H1 (cell line): ENCODE data around the gene TFAP2E. TPM values are rescaled to one million over a fixed set of nuclear protein-coding genes. Genes with fewer than 3 reads are reported as not detected.

Experiments used
- CTCF ChIA-PET: fragments of 300-600 bp; sonication (Branson Sonifier 250); formaldehyde crosslinking; loops from one replicate; lab custom pipeline; 2021; ENCODE audit not compliant: partially characterized antibody; lab: Charles Lee
- POLR2A ChIA-PET: fragments of 300-600 bp; sonication (Branson Sonifier 250); formaldehyde crosslinking; loops from one replicate; lab custom pipeline; 2021; ENCODE audit warnings: inconsistent platforms; ENCODE audit not compliant: partially characterized antibody; lab: Charles Lee
- DNase-seq, 2 experiments: peaks; one replicate each; pipeline versions ENCODE4 v3.0.0 to v3.0.0-alpha.2; 2010 to 2022; ENCODE audit warnings: low spot score in 2 of 2, low read depth in 1 of 2, mixed read lengths in 1 of 2
- FAIRE-seq: peaks from 2 replicates; lab custom pipeline; 2011; peaks lifted over from hg19 to GRCh38; lab: Jason Lieb, UNC
- H2AFZ ChIP-seq: 2 replicates; pipeline ENCODE4 v1.8.1; 2012; ENCODE audit warnings: low read length, inconsistent platforms
- H2AK5ac ChIP-seq: 2 replicates; pipeline ENCODE4 v1.6.1; 2013; ENCODE audit warnings: low read depth, low read length
- H2BK120ac ChIP-seq: replicated peaks from 2 replicates; pipeline ENCODE3; 2013; ENCODE audit warnings: low read depth, low read length, inconsistent platforms
- H2BK12ac ChIP-seq: 2 replicates; pipeline ENCODE4 v1.6.1; 2013; ENCODE audit warnings: low read depth, low read length
- H2BK15ac ChIP-seq: 2 replicates; pipeline ENCODE4 v1.6.1; 2013; ENCODE audit warnings: low read length
- H2BK20ac ChIP-seq: 2 replicates; pipeline ENCODE4 v1.6.1; 2013; ENCODE audit warnings: low read length
- H2BK5ac ChIP-seq: 2 replicates; pipeline ENCODE4 v1.6.1; 2013; ENCODE audit warnings: low read depth, low read length
- H3K14ac ChIP-seq: 2 replicates; pipeline ENCODE4 v1.6.1; 2013; ENCODE audit warnings: inconsistent platforms; ENCODE audit not compliant: insufficient read length
- H3K18ac ChIP-seq: 2 replicates; pipeline ENCODE4 v1.6.1; 2013; ENCODE audit warnings: low read length; ENCODE audit errors: extremely low read depth
- H3K23ac ChIP-seq: 2 replicates; pipeline ENCODE4 v1.6.1; 2013; ENCODE audit warnings: inconsistent platforms; ENCODE audit not compliant: insufficient read length
- H3K23me2 ChIP-seq: 2 replicates; pipeline ENCODE4 v1.6.1; 2013; ENCODE audit warnings: low read depth, low read length
- H3K27ac ChIP-seq: 2 replicates; pipeline ENCODE4 v1.6.1; 2011; ENCODE audit warnings: low read depth, low read length, inconsistent platforms
- H3K27me3 ChIP-seq, 4 experiments: replicated peaks in 1 of 4; 1 replicate in 1 of 4; 2 replicates in 3 of 4; pipeline versions ENCODE4 v1.6.1 to v1.8.1; 2011 to 2013; ENCODE audit warnings: low read length in 3 of 4, mild to moderate bottlenecking in 3 of 4, inconsistent platforms in 2 of 4, mixed read lengths in 2 of 4, moderate library complexity in 1 of 4; ENCODE audit not compliant: control insufficient read depth in 3 of 4, insufficient read depth in 3 of 4; ENCODE audit errors: extremely low read depth in 1 of 4
- H3K36me3 ChIP-seq, 4 experiments: 2 replicates each; pipeline versions ENCODE4 v1.6.1 to v1.8.1; 2011 to 2013; ENCODE audit warnings: mild to moderate bottlenecking in 4 of 4, low read length in 3 of 4, moderate library complexity in 2 of 4, control low read depth in 1 of 4, inconsistent platforms in 1 of 4; ENCODE audit not compliant: insufficient read depth in 4 of 4, control insufficient read depth in 2 of 4
- H3K4ac ChIP-seq: replicated peaks from 2 replicates; pipeline ENCODE3; 2013; ENCODE audit warnings: low read length, low read depth, mixed read lengths, inconsistent platforms; ENCODE audit not compliant: insufficient read length
- H3K4me1 ChIP-seq, 4 experiments: replicated peaks in 1 of 4; 1 replicate in 1 of 4; 2 replicates in 3 of 4; pipeline versions ENCODE4 v1.6.1 to v1.8.1; 2011 to 2013; ENCODE audit warnings: low read length in 3 of 4, inconsistent platforms in 2 of 4, mixed read lengths in 1 of 4; ENCODE audit not compliant: insufficient read depth in 4 of 4, control insufficient read depth in 3 of 4
- H3K4me2 ChIP-seq, 2 experiments: 2 replicates each; pipeline versions ENCODE4 v1.6.1 to v1.8.1; 2011 to 2013; ENCODE audit warnings: low read depth in 2 of 2, low read length in 2 of 2, control low read depth in 1 of 2, inconsistent platforms in 1 of 2, mild to moderate bottlenecking in 1 of 2; ENCODE audit not compliant: insufficient read depth in 1 of 2
- H3K4me3 ChIP-seq, 4 experiments: fragments of 200-600, 300-600 bp in 1 of 4; sonication (generic), shearing (Covaris generic), sonication (Bioruptor Twin) in 1 of 4; 2 replicates each; pipeline versions ENCODE4 v1.5.1 to v1.8.1; 2011 to 2016; ENCODE audit warnings: low read length in 4 of 4, low read depth in 3 of 4, control low read depth in 2 of 4, inconsistent platforms in 2 of 4, mild to moderate bottlenecking in 2 of 4, mixed read lengths in 1 of 4, moderate library complexity in 1 of 4; ENCODE audit not compliant: insufficient read depth in 2 of 4; ENCODE audit errors: extremely low read depth in 1 of 4
- H3K56ac ChIP-seq: replicated peaks from 2 replicates; pipeline ENCODE3; 2013; ENCODE audit warnings: low read depth, mild to moderate bottlenecking, mixed read lengths, low read length, inconsistent platforms; ENCODE audit not compliant: insufficient read length
- H3K79me1 ChIP-seq: 2 replicates; pipeline ENCODE4 v1.6.1; 2013; ENCODE audit warnings: low read depth, low read length, control low read depth
- H3K79me2 ChIP-seq, 2 experiments: 2 replicates each; pipeline versions ENCODE4 v1.6.1 to v1.8.1; 2012 to 2013; ENCODE audit warnings: low read length in 2 of 2, mild to moderate bottlenecking in 2 of 2, inconsistent platforms in 1 of 2; ENCODE audit not compliant: insufficient read depth in 2 of 2, control insufficient read depth in 1 of 2
- H3K9ac ChIP-seq, 4 experiments: replicated peaks in 1 of 4; 1 replicate in 1 of 4; 2 replicates in 3 of 4; pipeline versions ENCODE4 v1.6.1 to v1.8.1; 2011 to 2013; ENCODE audit warnings: low read depth in 3 of 4, low read length in 3 of 4, control low read depth in 2 of 4, mild to moderate bottlenecking in 2 of 4, moderate library complexity in 2 of 4, inconsistent platforms in 1 of 4; ENCODE audit errors: extremely low read depth in 1 of 4
- H3K9me3 ChIP-seq, 2 experiments: 2 replicates each; pipeline versions ENCODE4 v1.6.1 to v1.8.1; 2012 to 2013; ENCODE audit warnings: mild to moderate bottlenecking in 2 of 2, moderate library complexity in 2 of 2, control low read depth in 1 of 2, inconsistent platforms in 1 of 2, low read depth in 1 of 2, low read length in 1 of 2, mixed read lengths in 1 of 2; ENCODE audit not compliant: insufficient read depth in 2 of 2
- H4K20me1 ChIP-seq, 2 experiments: replicated peaks in 1 of 2; 2 replicates each; pipeline versions ENCODE3 to v1.8.1; 2011 to 2013; ENCODE audit warnings: inconsistent platforms in 2 of 2, low read length in 2 of 2, mild to moderate bottlenecking in 1 of 2; ENCODE audit not compliant: insufficient read depth in 2 of 2, control insufficient read depth in 1 of 2
- H4K5ac ChIP-seq: 2 replicates; pipeline ENCODE4 v1.6.1; 2013; ENCODE audit warnings: low read length, low read depth, mixed read lengths, inconsistent platforms; ENCODE audit not compliant: insufficient read length
- H4K8ac ChIP-seq: 2 replicates; pipeline ENCODE4 v1.8.0; 2013; ENCODE audit warnings: mild to moderate bottlenecking, moderate library complexity, low read length, inconsistent platforms; ENCODE audit not compliant: insufficient read depth; ENCODE audit errors: extremely low read depth
- H4K91ac ChIP-seq: replicated peaks from 2 replicates; pipeline ENCODE3; 2013; ENCODE audit warnings: low read length, mixed read lengths, inconsistent platforms; ENCODE audit not compliant: insufficient read length
- CBX5 ChIP-seq: fragments of 300-800, 300-1000 bp; sonication (generic); IDR thresholded peaks from 2 replicates; pipeline ENCODE4 v1.7.1; 2016; ENCODE audit warnings: antibody characterized with exemption, low read length, low read depth
- CBX8 ChIP-seq: fragments of 300-800, 300-1000 bp; sonication (generic); IDR thresholded peaks from 2 replicates; pipeline ENCODE4 v1.7.1; 2016; ENCODE audit warnings: low read depth, low read length, borderline replicate concordance
- KDM5A ChIP-seq: fragments of 200-600 bp; IDR thresholded peaks from 2 replicates; pipeline ENCODE4 v1.7.1; 2012; ENCODE audit warnings: mild to moderate bottlenecking, low read length, inconsistent platforms, mixed read lengths
- NRF1 ChIP-seq: IDR thresholded peaks from 2 replicates; pipeline ENCODE4 v1.6.1; 2011; ENCODE audit warnings: mild to moderate bottlenecking, low read depth, low read length, improper control_type of control experiment
- PHF8 ChIP-seq: fragments of 200-600 bp; sonication (generic); conservative IDR thresholded peaks from 2 replicates; pipeline ENCODE4 v1.7.1; 2012; ENCODE audit warnings: low read depth, mild to moderate bottlenecking, inconsistent platforms, low read length, moderate library complexity
- POLR2A ChIP-seq, 2 experiments: IDR thresholded peaks; 1 replicate in 1 of 2; 2 replicates in 1 of 2; pipeline ENCODE4 v1.6.1; 2011; ENCODE audit warnings: low read depth in 2 of 2, low read length in 2 of 2, mild to moderate bottlenecking in 2 of 2; ENCODE audit errors: control extremely low read depth in 1 of 2
- RBBP5 ChIP-seq: IDR thresholded peaks from 2 replicates; pipeline ENCODE4 v1.7.1; 2012; ENCODE audit warnings: low read depth, mild to moderate bottlenecking, inconsistent platforms, low read length, moderate library complexity, borderline replicate concordance
- SP4 ChIP-seq: IDR thresholded peaks from 2 replicates; pipeline ENCODE4 v1.6.1; 2012; ENCODE audit warnings: low read length, inconsistent platforms
- SUZ12 ChIP-seq: fragments of 200-600 bp; sonication (generic); IDR thresholded peaks from 2 replicates; pipeline ENCODE4 v1.6.1; 2012; ENCODE audit warnings: mild to moderate bottlenecking, inconsistent platforms, low read length, moderate library complexity, mixed read lengths
- TAF7 ChIP-seq: optimal IDR thresholded peaks from 2 replicates; pipeline ENCODE3; 2011; ENCODE audit warnings: low read depth, mild to moderate bottlenecking, inconsistent platforms, low read length, moderate library complexity, borderline replicate concordance
- WGBS, 2 experiments: shearing (Covaris generic) in 1 of 2; methylation state at CpG; one replicate each; pipeline versions ENCODE4 v1.1.6 to v1.1.7; 2013 to 2015; ENCODE audit warnings: low lambda C conversion rate in 2 of 2, mixed read lengths in 2 of 2, inconsistent platforms in 1 of 2, low coverage in 1 of 2, missing lambda C conversion rate in 1 of 2; ENCODE audit not compliant: insufficient replicate concordance in 2 of 2, insufficient coverage in 1 of 2, insufficient read length in 1 of 2; ENCODE audit errors: extremely low coverage in 1 of 2, missing lambda C conversion rate in 1 of 2; 5-methylcytosine and 5-hydroxymethylcytosine counted together
- polyA plus RNA-seq, 7 experiments: library from polyadenylated mRNA; depleted of rRNA in 3 of 7; stranded (reverse) in 5 of 7; unstranded in 2 of 7; fragments of >200 nt in 5 of 7; fragments of 200-250 nt in 2 of 7; gene quantifications; 1 replicate in 5 of 7; 2 replicates in 1 of 7; 4 replicates in 1 of 7; pipeline versions ENCODE4 v1.2.1 to v1.2.3, GENCODE V29; 2011 to 2013; ENCODE audit warnings: missing spikeins in 2 of 7, mixed read lengths in 2 of 7
- total RNA-seq: library from RNA; stranded (reverse); fragmentation: NEBNext Ultra II Directional; extraction: Animal tissue kit (Norgen Biotek cat#: 25700); gene quantifications from 2 replicates; pipeline ENCODE4 v1.2.1, GENCODE V29; 2021
- TF ChIP-seq, protein P1 (sequence below): IDR thresholded peaks from 2 replicates; pipeline ENCODE4 v1.6.1; 2012; ENCODE audit warnings: inconsistent platforms

TFAP2E gene
- total and polyA plus RNA-seq, 2 of the 8 experiments (the other 6 are each of a cell fraction or from before 2014, with no cell fraction given), result 0.24 to 0.50 TPM

DNA sequence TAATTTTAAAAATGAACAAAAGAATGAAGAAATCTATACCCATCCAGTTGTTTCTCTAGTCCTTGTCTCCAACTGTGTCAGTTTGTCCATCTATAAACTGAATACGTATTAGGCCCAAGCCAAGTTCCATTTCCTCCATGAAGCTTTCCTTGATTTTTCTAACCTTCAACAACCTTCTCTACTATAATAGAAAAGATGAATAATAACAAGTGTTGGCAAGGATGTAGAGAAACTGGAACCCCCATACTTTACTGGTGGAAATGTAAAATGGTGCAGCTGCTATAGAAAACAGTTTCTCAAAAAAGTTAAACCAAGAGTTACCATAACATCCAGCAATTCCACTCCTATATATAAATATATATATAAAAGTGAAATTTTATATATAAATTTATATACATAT lies 26.5 kb upstream of the TFAP2E start:
- no peak overlapping the region for H3K4ac ChIP-seq
- no peak overlapping the region for H2BK12ac ChIP-seq
- TF ChIP-seq CBX5 (no peak), NRF1 (no peak), POLR2A (IDR thresholded peaks at IDR 0.05; ENCODE audit: control extremely low read depth in 1 of 2, low read depth in 2 of 2, low read length in 2 of 2) (no peak), SUZ12 (no peak), SP4 (no peak), CBX8 (no peak), PHF8 (no peak), TAF7 (no peak), KDM5A (no peak), RBBP5 (no peak)
- TF ChIP-seq, protein P1, sequence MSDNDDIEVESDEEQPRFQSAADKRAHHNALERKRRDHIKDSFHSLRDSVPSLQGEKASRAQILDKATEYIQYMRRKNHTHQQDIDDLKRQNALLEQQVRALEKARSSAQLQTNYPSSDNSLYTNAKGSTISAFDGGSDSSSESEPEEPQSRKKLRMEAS, result no peak
- TF ChIP-seq, all 59 proteins: peak for 0
- H3K79me1 ChIP-seq, result peaks cover 1% of the 10 kb centered on the region; the same call in 1 of the 2 replicates
- H3K79me2 ChIP-seq, result peaks cover 0 to 84% of the 10 kb centered on the region in 2 experiments; a peak in 3 of 4 replicates
- no peak overlapping the region for H3K14ac ChIP-seq
- no peak overlapping the region for H4K5ac ChIP-seq
- H4K91ac ChIP-seq, result no peak overlapping the region
- no peak overlapping the region for H3K23ac ChIP-seq
- no peaks in the 10 kb centered on the region for H3K9me3 ChIP-seq
- H3K4me1 ChIP-seq, result peaks cover 0 to 3% (median 0%) of the 10 kb centered on the region in 4 experiments; a peak in 1 of 7 replicates
- H3K9ac ChIP-seq, result no peak overlapping the region
- no peak overlapping the region for H2AK5ac ChIP-seq
- CTCF ChIA-PET, result interaction anchor here (0.7 to 4.0 kb wide), 8 partner anchors 11 to 1855 kb away, joined by 3 to 95 read pairs (median 13); no protein-coding TSS in a partner anchor
- FAIRE-seq (no peak), DNase-seq (no peak)
- H2BK15ac ChIP-seq, result no peak overlapping the region
- no peak overlapping the region for H4K8ac ChIP-seq
- H4K20me1 ChIP-seq, result peaks cover 2 to 3% of the 10 kb centered on the region in 2 experiments
- no peak overlapping the region for H2BK5ac ChIP-seq
- H3K4me2 ChIP-seq, result no peak overlapping the region
- H3K4me3 ChIP-seq, result no peak overlapping the region
- H3K36me3 ChIP-seq, result peaks cover 0 to 44% (median 12%) of the 10 kb centered on the region in 4 experiments; a peak in 5 of 8 replicates
- H2AFZ ChIP-seq, result no peak overlapping the region
- POLR2A ChIA-PET, result interaction anchor here (1.5 to 4.4 kb wide), 2 partner anchors 10 to 14 kb away, joined by 4 to 22 read pairs; partner anchors contain the start of genes KIAA0319L and NCDN
- no peaks in the 10 kb centered on the region for H3K27me3 ChIP-seq
- H2BK120ac ChIP-seq, result no peak overlapping the region
- H2BK20ac ChIP-seq, result no peak overlapping the region
- H3K23me2 ChIP-seq, result no peaks in the 10 kb centered on the region; the same call in 1 of the 2 replicates
- no peak overlapping the region for H3K27ac ChIP-seq
- no peak overlapping the region for H3K18ac ChIP-seq
- H3K56ac ChIP-seq, result no peak overlapping the region
- 100% methylated on average over 1 of the region's 1 CpG; no CpG with 5 or more reads in 1 of the 2 experiments for WGBS, 2 experiments
